Measurements from ENCODE around the gene RALGAPA2. TPM values are rescaled to one million over a fixed set of nuclear protein-coding genes. Genes with fewer than 3 reads are reported as not detected.

Gene RALGAPA2
- total RNA-seq, 1 experiment from 2014 or later = 9.8 TPM

GRCh38 chr20:20371083-20371482, 341.4 kb downstream of the RALGAPA2 start:
- no peak for DNase-seq
- intact Hi-C loops (cut with micrococcal nuclease) = no loop called here
- ChIA-PET POLR2A (ENCODE audit: unreplicated experiment) (no interaction called here), CTCF (no interaction called here)
- H2AFZ ChIP-seq (ENCODE audit: low read length) = no peak overlapping the region
- no peak overlapping the region for H3K4me3 ChIP-seq (ENCODE audit: low read length)
- no peaks in the 10 kb centered on the region for H3K9me3 ChIP-seq (ENCODE audit: low read length)
- no peaks in the 10 kb centered on the region for H3K36me3 ChIP-seq (ENCODE audit: low read depth, low read length)
- no peak overlapping the region for H3K4me2 ChIP-seq (ENCODE audit: low read length)
- no peaks in the 10 kb centered on the region for H4K20me1 ChIP-seq (ENCODE audit: low read length)
- no peak for TF ChIP-seq CTCF (conservative IDR thresholded peaks at IDR 0.05; ENCODE audit: low read depth, low read length)
- no peak for TF ChIP-seq EZH2phosphoT487 (IDR thresholded peaks at IDR 0.05; ENCODE audit: borderline replicate concordance, low read length)
- no peak for TF ChIP-seq EZH2 (IDR thresholded peaks at IDR 0.05; ENCODE audit: low read length, unreplicated experiment)
- H3K27ac ChIP-seq (ENCODE audit: low read length) = no peak overlapping the region
- no peaks in the 10 kb centered on the region for H3F3A ChIP-seq (ENCODE audit: low read length, unreplicated experiment)
- H3K9me2 ChIP-seq (replicated peaks; ENCODE audit: low read length) = no peaks in the 10 kb centered on the region
- no TSS peak for BruUV-seq (replicated peaks)
- no peak for ATAC-seq
- no peaks in the 10 kb centered on the region for H3K79me2 ChIP-seq (ENCODE audit: low read length)
- no peak overlapping the region for H3K9ac ChIP-seq (ENCODE audit: low read length)
- H3K27me3 ChIP-seq (ENCODE audit: low read length) = peaks cover 87% of the 10 kb centered on the region
- no peaks in the 10 kb centered on the region for H3K4me1 ChIP-seq (ENCODE audit: insufficient read depth, low read length)

- Histone ChIP-seq H3K79me2 (ENCODE audit: low read length) (no peaks in the 10 kb centered on the region), H3K4me3 (ENCODE audit: low read length) (no peak overlapping the region), H4K20me1 (ENCODE audit: low read length) (no peaks in the 10 kb centered on the region), H3K27me3 (ENCODE audit: low read length) (peaks cover 85% of the 10 kb centered on the region), H3K4me2 (ENCODE audit: low read length) (peak overlapping the region; percentile 77; the same call in 1 of the 2 replicates), H3K9me3 (ENCODE audit: low read length) (no peaks in the 10 kb centered on the region), H2AFZ (ENCODE audit: low read length) (no peak overlapping the region), H3F3A (ENCODE audit: low read length, unreplicated experiment) (no peaks in the 10 kb centered on the region), H3K9ac (ENCODE audit: low read length) (no peak overlapping the region), H3K36me3 (ENCODE audit: low read depth, low read length) (no peaks in the 10 kb centered on the region), H3K9me2 (replicated peaks; ENCODE audit: low read length) (no peaks in the 10 kb centered on the region), H3K27ac (ENCODE audit: low read length) (no peak overlapping the region), H3K4me1 (ENCODE audit: insufficient read depth, low read length) (no peaks in the 10 kb centered on the region)
- ATAC-seq (no peak), DNase-seq (no peak)
- BruUV-seq (replicated peaks) = no TSS peak
- ChIA-PET POLR2A (ENCODE audit: unreplicated experiment) (no interaction called here), CTCF (no interaction called here)
- intact Hi-C loops (cut with micrococcal nuclease) = no loop called here
- TF ChIP-seq EZH2 (IDR thresholded peaks at IDR 0.05; ENCODE audit: low read length, unreplicated experiment) (no peak), EZH2phosphoT487 (IDR thresholded peaks at IDR 0.05; ENCODE audit: borderline replicate concordance, low read length) (no peak), CTCF (conservative IDR thresholded peaks at IDR 0.05; ENCODE audit: low read depth, low read length) (no peak)
Observed at GRCh38 chr20:20370094-20370575, 342.3 kb downstream of the RALGAPA2 start.

- Histone ChIP-seq H2AFZ (ENCODE audit: low read length) (peak overlapping the region; percentile 66; the same call in 1 of the 2 replicates), H3K27me3 (ENCODE audit: low read length) (peaks cover 85% of the 10 kb centered on the region), H3F3A (ENCODE audit: low read length, unreplicated experiment) (no peaks in the 10 kb centered on the region), H3K79me2 (ENCODE audit: low read length) (no peaks in the 10 kb centered on the region), H3K27ac (ENCODE audit: low read length) (no peak overlapping the region), H3K9me3 (ENCODE audit: low read length) (no peaks in the 10 kb centered on the region), H3K4me2 (ENCODE audit: low read length) (peak overlapping the region; percentile 77), H3K4me3 (ENCODE audit: low read length) (peak overlapping the region; percentile 46), H4K20me1 (ENCODE audit: low read length) (no peaks in the 10 kb centered on the region), H3K36me3 (ENCODE audit: low read depth, low read length) (no peaks in the 10 kb centered on the region), H3K4me1 (ENCODE audit: insufficient read depth, low read length) (no peaks in the 10 kb centered on the region), H3K9me2 (replicated peaks; ENCODE audit: low read length) (no peaks in the 10 kb centered on the region), H3K9ac (ENCODE audit: low read length) (no peak overlapping the region)
- ChIA-PET POLR2A (ENCODE audit: unreplicated experiment) (no interaction called here), CTCF (no interaction called here)
- ATAC-seq (peak; percentile 65), DNase-seq (peak; percentile 33)
- intact Hi-C loops (cut with micrococcal nuclease) = no loop called here
- BruUV-seq (replicated peaks) = no TSS peak
- TF ChIP-seq EZH2phosphoT487 (IDR thresholded peaks at IDR 0.05; ENCODE audit: borderline replicate concordance, low read length) = no peak; the same call in 1 of the 2 replicates
- peak; percentile 72 for TF ChIP-seq EZH2 (IDR thresholded peaks at IDR 0.05; ENCODE audit: low read length, unreplicated experiment)
- peak; percentile 52 for TF ChIP-seq CTCF (conservative IDR thresholded peaks at IDR 0.05; ENCODE audit: low read depth, low read length)
Observed at GRCh38 chr20:20369250-20370093, 343.0 kb downstream of the RALGAPA2 start.
